HCEC 1CT (cell line): ENCODE results near the gene TMBIM1.

Source experiments
- DNase-seq: peaks from one replicate; pipeline ENCODE4 v3.0.0-alpha.2; 2017

The TMBIM1 gene, protein sequence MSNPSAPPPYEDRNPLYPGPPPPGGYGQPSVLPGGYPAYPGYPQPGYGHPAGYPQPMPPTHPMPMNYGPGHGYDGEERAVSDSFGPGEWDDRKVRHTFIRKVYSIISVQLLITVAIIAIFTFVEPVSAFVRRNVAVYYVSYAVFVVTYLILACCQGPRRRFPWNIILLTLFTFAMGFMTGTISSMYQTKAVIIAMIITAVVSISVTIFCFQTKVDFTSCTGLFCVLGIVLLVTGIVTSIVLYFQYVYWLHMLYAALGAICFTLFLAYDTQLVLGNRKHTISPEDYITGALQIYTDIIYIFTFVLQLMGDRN

GRCh38 chr2:218292048-218293014, at the start of gene TMBIM1:
Gene TMBIM1 (minus strand): TSS chr2:218292503. CDS start chr2:218282141, 10,362 bp downstream.
- peak; percentile 76 for DNase-seq

DNA sequence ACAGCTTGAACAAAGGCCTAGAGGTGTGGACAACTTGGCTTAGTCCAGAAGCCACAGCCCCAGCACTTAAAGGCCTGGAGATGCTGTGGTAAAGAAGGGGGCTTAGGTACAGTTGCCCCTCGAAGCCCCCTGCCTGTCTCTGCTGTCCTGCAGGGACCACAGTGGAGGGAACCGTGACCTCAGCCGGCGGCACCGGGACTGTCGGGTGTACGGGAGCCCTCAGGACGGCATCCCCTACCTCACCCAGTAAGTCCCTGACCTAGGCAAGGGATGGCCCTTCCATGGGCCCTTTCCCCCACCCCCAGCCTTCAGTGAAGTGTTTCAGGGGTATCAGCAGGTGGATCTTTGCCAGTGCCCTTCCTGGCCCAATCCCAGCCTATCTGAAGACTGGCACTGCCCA, 49.1 kb upstream of the TMBIM1 start:
- no peak for DNase-seq

DNA sequence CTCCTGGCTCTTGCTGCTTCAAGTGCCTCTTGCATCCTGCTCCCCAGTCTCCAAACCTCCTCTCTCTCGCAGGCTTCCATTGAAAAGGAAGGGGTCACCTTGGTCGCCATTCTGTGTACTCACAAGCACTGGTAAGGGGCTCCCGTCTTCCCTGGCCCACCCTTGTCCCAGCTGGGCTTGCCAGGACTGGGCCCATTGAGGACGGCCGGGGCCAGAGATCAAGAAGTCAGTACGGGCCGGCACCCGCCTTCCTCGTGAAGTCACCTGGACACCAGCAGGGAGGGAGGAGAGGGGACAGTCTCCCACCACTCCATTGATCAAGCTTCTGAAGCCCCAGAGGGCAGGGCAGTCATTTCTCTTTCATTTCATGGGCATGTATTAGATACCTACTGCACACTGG, 48.4 kb upstream of the TMBIM1 start:
- no peak for DNase-seq

GRCh38 chr2:218334531-218334930, 42.2 kb upstream of the TMBIM1 start:
- no peak for DNase-seq

- DNase-seq, result no peak
These were observed 40.8 kb upstream of the TMBIM1 start for GRCh38 chr2:218332920-218333645.

- no peak for DNase-seq
These were observed 40.0 kb upstream of the TMBIM1 start for GRCh38 chr2:218332288-218332687.

GRCh38 chr2:218331745-218332144, 39.4 kb upstream of the TMBIM1 start:
- DNase-seq, result no peak

DNA sequence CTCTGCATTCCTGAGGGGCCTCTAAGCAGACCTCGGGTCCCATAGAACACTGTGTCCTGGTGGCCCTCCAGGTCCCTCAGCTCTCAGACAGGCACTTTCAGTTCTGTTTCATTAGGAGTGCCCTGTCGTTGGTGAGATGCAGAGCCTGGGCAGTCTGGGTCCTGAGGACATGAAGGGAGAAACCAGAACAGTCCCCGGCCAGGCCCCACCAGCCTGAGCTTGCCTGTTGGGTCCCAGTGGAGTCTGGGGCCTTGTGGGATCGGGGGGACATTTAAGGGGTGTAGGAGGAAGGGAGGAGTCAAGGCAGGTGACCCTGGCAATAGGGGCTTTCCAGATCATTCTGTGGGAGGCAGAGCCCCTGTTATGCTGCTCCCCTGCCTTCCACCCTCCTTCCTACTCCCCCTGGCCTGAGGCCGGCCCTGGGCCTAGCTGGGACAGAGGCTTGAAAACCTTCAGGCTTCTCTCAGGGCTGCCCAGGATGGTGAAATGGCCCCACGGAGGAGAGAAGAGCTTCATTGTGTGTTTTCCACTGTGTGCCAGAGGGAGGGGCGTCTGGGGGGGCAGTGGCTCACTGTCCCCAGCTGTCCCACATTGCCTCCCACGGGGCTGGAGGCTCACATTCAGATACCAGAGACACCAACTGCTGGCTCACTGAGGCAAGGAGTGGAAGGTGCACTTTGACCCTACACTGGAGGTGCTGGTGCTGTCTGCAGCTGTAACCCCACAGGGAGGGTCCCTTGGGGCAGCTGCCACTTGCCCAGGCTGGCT, 37.7 kb upstream of the TMBIM1 start:
- no peak for DNase-seq

- no peak for DNase-seq
These were observed 36.9 kb upstream of the TMBIM1 start for GRCh38 chr2:218329027-218329825.

DNA sequence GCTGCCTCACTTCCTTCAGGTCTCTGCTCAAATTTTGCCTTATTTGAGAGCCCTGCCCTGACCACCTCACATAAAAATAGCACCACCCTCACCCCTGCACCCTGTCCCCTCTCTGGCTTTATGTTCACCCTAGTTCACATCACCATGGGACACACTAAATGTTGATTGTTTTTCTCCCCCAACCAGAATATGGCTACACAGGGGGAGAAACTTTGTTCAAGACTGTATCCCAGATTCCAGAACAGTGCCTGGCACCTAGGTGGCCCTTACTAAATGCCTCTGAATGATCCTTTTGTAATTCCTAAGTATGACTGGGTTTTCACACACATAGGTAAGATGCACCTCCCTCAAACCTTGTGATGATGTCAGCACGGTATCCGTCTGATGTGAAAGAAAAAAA, 36.0 kb upstream of the TMBIM1 start:
- DNase-seq, result no peak

GRCh38 chr2:218327451-218328210, 35.3 kb upstream of the TMBIM1 start:
- DNase-seq, result no peak

DNA sequence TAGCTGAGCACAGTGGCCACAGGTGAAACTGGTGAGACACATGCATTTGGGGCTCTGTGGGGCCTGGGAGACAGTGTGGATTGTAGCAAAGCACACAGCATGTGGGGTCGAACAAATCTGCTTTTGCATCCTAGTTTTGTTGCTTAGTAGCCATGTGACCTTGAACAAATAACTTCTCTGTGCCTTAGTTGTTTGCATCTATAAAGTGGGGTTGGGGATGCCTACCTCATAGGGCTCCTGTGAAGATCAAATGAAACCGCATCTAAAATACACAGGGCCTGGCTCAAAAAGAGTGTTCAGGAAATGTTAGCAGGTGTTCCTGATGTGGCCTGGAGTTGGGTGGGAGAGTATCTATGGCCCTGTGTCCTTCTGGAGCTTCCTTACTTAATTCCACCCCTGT, 34.0 kb upstream of the TMBIM1 start:
- no peak for DNase-seq

DNA sequence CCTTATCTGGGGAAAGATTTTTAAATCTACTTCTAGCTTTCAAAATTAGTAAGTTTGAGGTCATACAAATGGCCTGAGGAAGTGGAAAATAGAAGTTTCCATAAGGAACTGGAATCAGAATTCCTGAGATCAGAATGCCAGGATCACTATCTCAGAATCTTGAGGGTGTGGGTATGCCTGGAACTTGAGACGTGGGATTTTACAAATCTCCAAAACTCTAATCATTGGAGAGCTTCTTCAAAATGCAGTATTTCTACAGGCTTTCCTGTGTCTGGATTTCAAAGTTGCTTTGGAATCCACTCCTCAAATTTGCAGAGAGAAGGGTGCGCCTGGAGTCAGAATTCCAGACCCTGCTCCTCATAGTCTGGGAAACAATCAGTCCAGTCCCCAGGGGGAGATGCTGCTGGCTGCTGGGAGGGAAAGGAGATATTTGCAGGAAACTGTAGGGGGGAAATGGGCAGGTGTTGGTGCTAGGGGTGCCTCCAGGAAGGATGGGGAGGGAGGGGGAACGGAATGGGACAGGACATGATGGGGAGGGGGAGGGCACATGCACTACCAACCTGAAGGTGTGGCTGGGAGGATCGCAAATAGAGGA, 33.4 kb upstream of the TMBIM1 start:
- no peak for DNase-seq

- DNase-seq, result peak; percentile 30
These were observed 31.5 kb upstream of the TMBIM1 start for GRCh38 chr2:218323526-218324472.

DNA sequence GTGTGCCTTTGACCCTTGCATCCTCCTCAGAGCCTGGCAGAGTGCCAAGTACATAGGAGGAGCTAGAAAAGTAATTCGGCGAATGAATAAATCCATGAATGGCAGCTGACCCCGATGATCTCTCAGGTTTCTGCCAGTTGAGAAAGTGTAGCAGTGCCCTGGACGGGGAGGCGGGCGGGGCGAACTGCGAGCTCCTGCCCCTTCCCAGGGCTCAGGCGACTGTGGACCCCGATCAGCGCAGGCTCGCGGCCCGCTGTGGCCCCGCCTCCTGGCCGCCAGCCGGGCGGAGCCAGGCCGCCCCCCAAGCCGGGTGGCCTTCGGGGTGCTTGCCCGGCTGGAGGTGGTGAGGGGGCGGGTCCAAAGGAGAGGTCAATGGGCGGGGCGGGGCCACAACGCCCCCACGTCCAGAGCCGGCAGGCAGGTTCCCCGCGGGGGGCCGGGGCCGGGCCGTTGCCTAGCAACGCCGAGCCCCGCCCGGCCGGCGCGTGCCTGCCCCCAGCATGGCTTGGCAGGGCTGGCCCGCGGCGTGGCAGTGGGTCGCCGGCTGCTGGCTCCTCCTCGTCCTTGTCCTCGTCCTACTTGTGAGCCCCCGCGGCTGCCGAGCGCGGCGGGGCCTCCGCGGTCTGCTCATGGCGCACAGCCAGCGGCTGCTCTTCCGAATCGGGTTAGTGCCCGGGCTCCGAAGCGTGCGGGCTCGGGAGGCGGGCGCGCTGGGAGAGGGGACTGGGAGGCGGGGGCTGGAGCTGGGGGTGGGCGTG, 30.6 kb upstream of the TMBIM1 start:
- DNase-seq, result peak; percentile 88

DNA sequence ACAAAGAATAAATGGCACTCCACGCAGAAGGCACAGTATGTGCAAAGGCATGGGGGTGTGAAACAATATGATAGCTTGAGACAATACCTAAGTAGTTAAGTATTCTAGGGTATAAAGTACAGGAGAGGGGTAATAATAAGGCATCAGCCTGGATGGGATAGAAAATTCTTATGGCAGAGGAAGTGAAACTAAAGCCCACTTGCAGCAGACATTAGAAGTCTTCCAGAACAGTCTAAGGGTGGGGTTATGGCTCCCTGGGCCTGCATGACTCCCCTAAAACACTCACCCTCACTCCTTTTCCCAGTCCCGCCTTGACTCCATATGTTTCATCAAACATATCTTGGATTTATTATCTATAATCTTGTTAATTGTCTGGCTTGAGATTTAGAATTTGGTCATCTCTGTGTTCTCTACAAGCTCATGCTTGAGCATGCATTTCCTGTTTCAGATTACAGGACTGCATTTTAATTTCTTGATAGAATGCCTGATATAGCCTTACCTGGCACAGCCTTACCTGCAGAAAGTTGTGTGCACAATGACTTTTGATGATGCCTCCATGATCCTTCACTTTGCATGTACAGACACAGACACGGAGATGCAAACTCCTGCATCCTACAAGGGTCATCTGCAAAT, 28.5 kb upstream of the TMBIM1 start:
- DNase-seq, result no peak

- no peak for DNase-seq
These were observed 27.6 kb upstream of the TMBIM1 start for GRCh38 chr2:218319813-218320365.

GRCh38 chr2:218318241-218318640, 25.9 kb upstream of the TMBIM1 start:
- DNase-seq, result no peak
